GM21529 (cell line): ENCODE results near the gene PHACTR4.
A peak's percentile ranks its signal among the peaks of the same experiment; 100 is the strongest.
"Not testable (repeated sequence)": the region's sequence is repeated elsewhere in the genome, so short reads cannot be mapped to it uniquely, and the experiment has no call there.

Experiments used
- ATAC-seq: cut with Tn5 transposase; IDR thresholded peaks from one replicate; pipeline ENCODE4 v1.9.1; 2021; ENCODE audit not compliant: unreplicated experiment

PHACTR4 gene

GRCh38 chr1:28369371-28370238 lies at the start of gene PHACTR4:
Gene PHACTR4 (plus strand): TSS chr1:28369740. CDS start chr1:28407448, 37,708 bp downstream.
- peak; percentile 82 for ATAC-seq

GRCh38 chr1:28322194-28322593 lies 47.3 kb upstream of the PHACTR4 start:
- ATAC-seq = peak; percentile 56

- ATAC-seq = no peak
These were observed 45.8 kb upstream of the PHACTR4 start for GRCh38 chr1:28323720-28324119.

- ATAC-seq = no peak
These were observed 43.0 kb upstream of the PHACTR4 start for GRCh38 chr1:28326515-28326914.

GRCh38 chr1:28326984-28327383 lies 42.6 kb upstream of the PHACTR4 start:
- ATAC-seq = no peak

- not testable (repeated sequence) for ATAC-seq
These were observed 42.1 kb upstream of the PHACTR4 start for GRCh38 chr1:28327431-28327830.

GRCh38 chr1:28328228-28328648 lies 41.3 kb upstream of the PHACTR4 start:
- ATAC-seq = no peak

- ATAC-seq = no peak
These were observed 40.0 kb upstream of the PHACTR4 start for GRCh38 chr1:28329395-28330153.

- no peak for ATAC-seq
These were observed 30.6 kb upstream of the PHACTR4 start for GRCh38 chr1:28338897-28339296.

GRCh38 chr1:28339551-28339950 lies 30.0 kb upstream of the PHACTR4 start:
- ATAC-seq = no peak

- no peak for ATAC-seq
These were observed 29.1 kb upstream of the PHACTR4 start for GRCh38 chr1:28340221-28340974.

- no peak for ATAC-seq
These were observed 27.9 kb upstream of the PHACTR4 start for GRCh38 chr1:28341591-28341990.

GRCh38 chr1:28343405-28343804 lies 26.1 kb upstream of the PHACTR4 start:
- no peak for ATAC-seq

- ATAC-seq = not testable (repeated sequence)
These were observed 16.2 kb upstream of the PHACTR4 start for GRCh38 chr1:28353248-28353810.

GRCh38 chr1:28354121-28354520 lies 15.4 kb upstream of the PHACTR4 start:
- ATAC-seq = no peak

- no peak for ATAC-seq
These were observed 10.8 kb upstream of the PHACTR4 start for GRCh38 chr1:28358716-28359115.

- ATAC-seq = no peak
These were observed 9.8 kb upstream of the PHACTR4 start for GRCh38 chr1:28359592-28360239.

GRCh38 chr1:28364888-28365287 lies 4.7 kb upstream of the PHACTR4 start:
- ATAC-seq = no peak

- no peak for ATAC-seq
These were observed 3.7 kb upstream of the PHACTR4 start for GRCh38 chr1:28365864-28366263.

- not testable (repeated sequence) for ATAC-seq
These were observed 932 bp upstream of the PHACTR4 start for GRCh38 chr1:28368608-28369007.
